HEK293 (cell line): ENCODE data around the gene RPL29.

ENCODE experiments used
- CTCF ChIA-PET: fragments of 350-600 bp; formaldehyde crosslinking; extraction: SDS; loops from one replicate; lab custom pipeline; 2021; ENCODE audit warnings: antibody characterized with exemption; lab: Yijun Ruan, JAX
- POLR2A ChIA-PET: fragments of 300-600 bp; formaldehyde crosslinking; extraction: SDS; loops from one replicate; lab custom pipeline; 2020; ENCODE audit warnings: antibody characterized with exemption, inconsistent platforms; lab: Yijun Ruan, JAX
- H3K27ac ChIP-seq: fragments of 200-500 bp; sonication (Bioruptor generic); 2 replicates; pipeline ENCODE4 v1.5.1; 2014; ENCODE audit warnings: low read depth, low read length, control low read depth, inconsistent platforms; ENCODE audit errors: extremely low read depth
- H3K36me3 ChIP-seq, 2 experiments: fragments of 200-500 bp in 1 of 2; sonication (Bioruptor generic) in 1 of 2; 1 replicate in 1 of 2; 2 replicates in 1 of 2; pipeline ENCODE4 v1.5.1; 2014 to 2017; ENCODE audit warnings: inconsistent platforms in 2 of 2, low read length in 2 of 2; ENCODE audit not compliant: control insufficient read depth in 2 of 2, insufficient read depth in 1 of 2
- H3K4me1 ChIP-seq: fragments of 200-500 bp; sonication (Bioruptor generic); 2 replicates; pipeline ENCODE4 v1.5.1; 2014; ENCODE audit warnings: mild to moderate bottlenecking, low read length, inconsistent platforms; ENCODE audit not compliant: control insufficient read depth, insufficient read depth
- H3K4me3 ChIP-seq: 2 replicates; pipeline ENCODE4 v1.5.1; 2011; ENCODE audit warnings: low read depth, mild to moderate bottlenecking, control low read depth, low read length, moderate library complexity
- H3K9me3 ChIP-seq: fragments of 200-500 bp; sonication (Bioruptor generic); 2 replicates; pipeline ENCODE4 v1.5.1; 2014; ENCODE audit warnings: low read depth, low read length, inconsistent platforms; ENCODE audit not compliant: control insufficient read depth, insufficient read depth
- BCL11B ChIP-seq: fragments of 450-650 bp; formaldehyde crosslinking; IDR thresholded peaks from 2 replicates; pipeline ENCODE4 v1.5.1; 2016; ENCODE audit warnings: low read depth, missing biosample characterization, missing genetic modification characterization
- OVOL3 ChIP-seq: fragments of 450-650 bp; formaldehyde crosslinking; IDR thresholded peaks from 2 replicates; pipeline ENCODE4 v1.5.1; 2016; ENCODE audit warnings: missing biosample characterization, missing genetic modification characterization
- WT1 ChIP-seq: fragments of 450-650 bp; formaldehyde crosslinking; IDR thresholded peaks from 2 replicates; pipeline ENCODE4 v1.5.1; 2016; ENCODE audit warnings: missing biosample characterization, missing genetic modification characterization
- ZNF146 ChIP-seq: fragments of 450-650 bp; formaldehyde crosslinking; IDR thresholded peaks from 2 replicates; pipeline ENCODE4 v1.5.1; 2016; ENCODE audit warnings: missing biosample characterization, missing genetic modification characterization
- ZNF24 ChIP-seq: fragments of 450-650 bp; formaldehyde crosslinking; IDR thresholded peaks from 2 replicates; pipeline ENCODE4 v1.5.1; 2016; ENCODE audit warnings: missing biosample characterization, missing genetic modification characterization
- ZNF274 ChIP-seq, 2 experiments: fragments of 200-500 bp in 1 of 2; fragments of 450-650 bp in 1 of 2; sonication (Bioruptor generic) in 1 of 2; formaldehyde crosslinking in 1 of 2; IDR thresholded peaks; 2 replicates each; pipeline versions ENCODE4 v1.5.1 to v1.6.1; 2014 to 2016; ENCODE audit warnings: borderline replicate concordance in 1 of 2, inconsistent platforms in 1 of 2, low read length in 1 of 2, missing biosample characterization in 1 of 2, missing genetic modification characterization in 1 of 2
- ZNF335 ChIP-seq: fragments of 450-650 bp; formaldehyde crosslinking; conservative IDR thresholded peaks from 2 replicates; pipeline ENCODE4 v1.5.1; 2016; ENCODE audit warnings: missing biosample characterization, missing genetic modification characterization
- ZNF354C ChIP-seq: fragments of 450-650 bp; formaldehyde crosslinking; IDR thresholded peaks from 2 replicates; pipeline ENCODE4 v1.5.1; 2016; ENCODE audit warnings: missing biosample characterization, missing genetic modification characterization, low read depth, borderline replicate concordance
- ZNF792 ChIP-seq: fragments of 450-650 bp; formaldehyde crosslinking; IDR thresholded peaks from 2 replicates; pipeline ENCODE4 v1.5.1; 2016; ENCODE audit warnings: missing biosample characterization, missing genetic modification characterization
- ZNF843 ChIP-seq: fragments of 450-650 bp; formaldehyde crosslinking; IDR thresholded peaks from 2 replicates; pipeline ENCODE4 v1.5.1; 2016; ENCODE audit warnings: missing biosample characterization, missing genetic modification characterization
- ZSCAN5A ChIP-seq: fragments of 450-650 bp; formaldehyde crosslinking; IDR thresholded peaks from 2 replicates; pipeline ENCODE4 v1.5.1; 2016; ENCODE audit warnings: missing biosample characterization, missing genetic modification characterization
- ZXDB ChIP-seq: fragments of 450-650 bp; formaldehyde crosslinking; IDR thresholded peaks from 2 replicates; pipeline ENCODE4 v1.5.1; 2016; ENCODE audit warnings: missing biosample characterization, missing genetic modification characterization
- TF ChIP-seq, protein P1 (sequence below): fragments of 450-650 bp; formaldehyde crosslinking; conservative IDR thresholded peaks from 2 replicates; pipeline ENCODE4 v1.5.1; 2016; ENCODE audit warnings: low read depth, missing biosample characterization, missing genetic modification characterization
- TF ChIP-seq, protein P2 (sequence below): fragments of 450-650 bp; formaldehyde crosslinking; IDR thresholded peaks from 2 replicates; pipeline ENCODE4 v1.5.1; 2016; ENCODE audit warnings: missing biosample characterization, missing genetic modification characterization
- TF ChIP-seq, protein P3 (sequence below): sonication (generic); formaldehyde crosslinking; IDR thresholded peaks from 2 replicates; pipeline ENCODE4 v1.8.1; 2022; ENCODE audit warnings: mild to moderate bottlenecking, moderate library complexity, missing genetic modification reagents

Gene RPL29

DNA sequence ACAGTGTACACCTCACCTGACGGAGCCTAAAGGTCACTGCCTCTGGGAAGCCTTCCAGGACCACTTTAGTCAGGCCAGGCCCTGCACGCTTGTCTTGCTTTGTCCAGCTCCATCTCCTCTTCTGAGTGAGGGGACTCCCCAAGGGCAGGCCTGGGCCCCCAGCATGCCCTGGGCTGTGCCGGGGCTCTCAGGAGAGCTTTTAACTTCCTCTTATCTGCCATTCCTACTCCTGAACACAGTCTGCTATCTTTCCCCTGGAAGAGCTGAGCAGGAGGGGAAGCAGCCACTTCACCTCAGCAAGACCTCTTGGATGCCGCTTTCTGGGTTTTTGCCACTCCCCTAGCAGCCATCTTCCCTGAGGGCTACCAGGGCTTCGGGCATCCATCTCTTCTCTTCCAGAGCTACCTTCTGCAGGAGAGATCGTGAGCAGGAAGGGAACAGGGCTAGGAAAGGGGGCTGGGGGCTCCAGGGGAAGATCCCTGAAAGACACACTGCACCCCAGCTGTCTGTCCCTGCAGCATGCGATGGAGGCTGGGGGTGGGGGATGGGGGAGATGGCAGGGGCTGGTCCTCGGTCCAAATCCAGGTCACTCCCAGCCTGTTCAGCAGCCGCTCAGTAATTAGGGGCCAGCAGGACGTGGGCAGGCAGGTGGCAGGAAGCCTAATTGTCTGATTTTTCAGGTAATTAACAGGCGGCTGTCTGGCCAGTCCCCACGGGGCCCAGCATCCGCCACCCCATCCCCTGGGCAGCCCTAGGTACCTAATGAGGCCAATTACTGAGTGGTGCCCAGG lies 19.9 kb upstream of the RPL29 start:
- TF ChIP-seq ZXDB (tag by site-specific recombination), result no peak
- no peak for TF ChIP-seq ZNF335 (tag by site-specific recombination)
- TF ChIP-seq, protein P1, sequence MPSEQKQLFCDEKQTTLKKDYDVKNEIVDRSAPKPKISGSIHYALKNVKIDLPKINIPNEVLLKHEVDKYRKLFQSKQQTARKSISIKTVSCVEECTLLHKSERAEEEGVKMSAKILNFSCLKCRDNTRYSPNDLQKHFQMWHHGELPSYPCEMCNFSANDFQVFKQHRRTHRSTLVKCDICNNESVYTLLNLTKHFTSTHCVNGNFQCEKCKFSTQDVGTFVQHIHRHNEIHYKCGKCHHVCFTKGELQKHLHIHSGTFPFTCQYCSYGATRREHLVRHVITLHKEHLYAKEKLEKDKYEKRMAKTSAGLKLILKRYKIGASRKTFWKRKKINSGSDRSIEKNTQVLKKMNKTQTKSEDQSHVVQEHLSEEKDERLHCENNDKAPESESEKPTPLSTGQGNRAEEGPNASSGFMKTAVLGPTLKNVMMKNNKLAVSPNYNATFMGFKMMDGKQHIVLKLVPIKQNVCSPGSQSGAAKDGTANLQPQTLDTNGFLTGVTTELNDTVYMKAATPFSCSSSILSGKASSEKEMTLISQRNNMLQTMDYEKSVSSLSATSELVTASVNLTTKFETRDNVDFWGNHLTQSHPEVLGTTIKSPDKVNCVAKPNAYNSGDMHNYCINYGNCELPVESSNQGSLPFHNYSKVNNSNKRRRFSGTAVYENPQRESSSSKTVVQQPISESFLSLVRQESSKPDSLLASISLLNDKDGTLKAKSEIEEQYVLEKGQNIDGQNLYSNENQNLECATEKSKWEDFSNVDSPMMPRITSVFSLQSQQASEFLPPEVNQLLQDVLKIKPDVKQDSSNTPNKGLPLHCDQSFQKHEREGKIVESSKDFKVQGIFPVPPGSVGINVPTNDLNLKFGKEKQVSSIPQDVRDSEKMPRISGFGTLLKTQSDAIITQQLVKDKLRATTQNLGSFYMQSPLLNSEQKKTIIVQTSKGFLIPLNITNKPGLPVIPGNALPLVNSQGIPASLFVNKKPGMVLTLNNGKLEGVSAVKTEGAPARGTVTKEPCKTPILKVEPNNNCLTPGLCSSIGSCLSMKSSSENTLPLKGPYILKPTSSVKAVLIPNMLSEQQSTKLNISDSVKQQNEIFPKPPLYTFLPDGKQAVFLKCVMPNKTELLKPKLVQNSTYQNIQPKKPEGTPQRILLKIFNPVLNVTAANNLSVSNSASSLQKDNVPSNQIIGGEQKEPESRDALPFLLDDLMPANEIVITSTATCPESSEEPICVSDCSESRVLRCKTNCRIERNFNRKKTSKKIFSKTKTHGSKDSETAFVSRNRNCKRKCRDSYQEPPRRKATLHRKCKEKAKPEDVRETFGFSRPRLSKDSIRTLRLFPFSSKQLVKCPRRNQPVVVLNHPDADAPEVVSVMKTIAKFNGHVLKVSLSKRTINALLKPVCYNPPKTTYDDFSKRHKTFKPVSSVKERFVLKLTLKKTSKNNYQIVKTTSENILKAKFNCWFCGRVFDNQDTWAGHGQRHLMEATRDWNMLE (tag by site-specific recombination), result no peak
- TF ChIP-seq ZNF792 (tag by site-specific recombination), result no peak
- TF ChIP-seq ZNF843 (tag by site-specific recombination), result no peak
- no peak for TF ChIP-seq ZNF354C
- TF ChIP-seq OVOL3 (tag by site-specific recombination), result no peak
- no peak for TF ChIP-seq WT1 (tag by site-specific recombination)
- TF ChIP-seq ZNF24, result no peak
- no peak for TF ChIP-seq ZSCAN5A (tag by site-specific recombination)
- TF ChIP-seq, protein P2, sequence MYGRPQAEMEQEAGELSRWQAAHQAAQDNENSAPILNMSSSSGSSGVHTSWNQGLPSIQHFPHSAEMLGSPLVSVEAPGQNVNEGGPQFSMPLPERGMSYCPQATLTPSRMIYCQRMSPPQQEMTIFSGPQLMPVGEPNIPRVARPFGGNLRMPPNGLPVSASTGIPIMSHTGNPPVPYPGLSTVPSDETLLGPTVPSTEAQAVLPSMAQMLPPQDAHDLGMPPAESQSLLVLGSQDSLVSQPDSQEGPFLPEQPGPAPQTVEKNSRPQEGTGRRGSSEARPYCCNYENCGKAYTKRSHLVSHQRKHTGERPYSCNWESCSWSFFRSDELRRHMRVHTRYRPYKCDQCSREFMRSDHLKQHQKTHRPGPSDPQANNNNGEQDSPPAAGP (tag by site-specific recombination), result no peak
- TF ChIP-seq BCL11B (tag by site-specific recombination), result no peak
- no peak for TF ChIP-seq ZNF146 (tag by site-specific recombination)
- TF ChIP-seq, protein P3, sequence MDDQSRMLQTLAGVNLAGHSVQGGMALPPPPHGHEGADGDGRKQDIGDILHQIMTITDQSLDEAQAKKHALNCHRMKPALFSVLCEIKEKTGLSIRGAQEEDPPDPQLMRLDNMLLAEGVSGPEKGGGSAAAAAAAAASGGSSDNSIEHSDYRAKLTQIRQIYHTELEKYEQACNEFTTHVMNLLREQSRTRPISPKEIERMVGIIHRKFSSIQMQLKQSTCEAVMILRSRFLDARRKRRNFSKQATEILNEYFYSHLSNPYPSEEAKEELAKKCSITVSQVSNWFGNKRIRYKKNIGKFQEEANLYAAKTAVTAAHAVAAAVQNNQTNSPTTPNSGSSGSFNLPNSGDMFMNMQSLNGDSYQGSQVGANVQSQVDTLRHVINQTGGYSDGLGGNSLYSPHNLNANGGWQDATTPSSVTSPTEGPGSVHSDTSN (CRISPR knock-in tag), result no peak
- no peak for TF ChIP-seq ZNF274 (IDR thresholded peaks at IDR 0.05; ENCODE audit: low read length)
- TF ChIP-seq ZNF274 (tag by site-specific recombination; IDR thresholded peaks at IDR 0.05; ENCODE audit: borderline replicate concordance), result no peak
- no peaks in the 10 kb centered on the region for H3K36me3 ChIP-seq
- ChIA-PET CTCF (interaction anchor here (0.6 to 1.5 kb wide), 4 partner anchors 28 to 108 kb away, joined by 3 to 5 read pairs (median 3); no protein-coding TSS in a partner anchor), POLR2A (interaction anchor here (0.6 kb wide), 1 partner anchor 1427 kb away, joined by 3 read pairs; no protein-coding TSS in a partner anchor)
- H3K4me3 ChIP-seq, result no peak overlapping the region
- H3K27ac ChIP-seq, result no peak overlapping the region
- H3K4me1 ChIP-seq, result no peaks in the 10 kb centered on the region
- H3K9me3 ChIP-seq, result no peaks in the 10 kb centered on the region
